ENCODE results near the gene MISP3.
"Not testable (repeated sequence)": the region's sequence is repeated elsewhere in the genome, so short reads cannot be mapped to it uniquely, and the experiment has no call there.

The MISP3 gene

GRCh38 chr19:14035706-14036105 lies 36.9 kb upstream of the MISP3 start:
- Histone ChIP-seq H3K9me3 (ENCODE audit: control insufficient read depth in 2 of 2, low read length in 2 of 2) (no peaks in the 10 kb centered on the region), H3K4me3 (ENCODE audit: low read length in 2 of 2) (no peak overlapping the region), H3K27me3 (ENCODE audit: control insufficient read depth in 2 of 2, insufficient read depth in 2 of 2, low read length in 2 of 2) (peaks cover 0 to 2% of the 10 kb centered on the region in 2 donors), H3K9ac (ENCODE audit: low read depth in 1 of 2, low read length in 2 of 2) (no peak overlapping the region), H3K27ac (ENCODE audit: low read depth in 2 of 2, low read length in 2 of 2) (no peak overlapping the region), H3K36me3 (ENCODE audit: control insufficient read depth in 2 of 2, insufficient read depth in 2 of 2, low read length in 2 of 2) (no peaks in the 10 kb centered on the region), H3K4me1 (ENCODE audit: control insufficient read depth in 2 of 2, insufficient read depth in 2 of 2, low read length in 2 of 2) (peaks cover 9 to 13% of the 10 kb centered on the region in 2 donors)

- Histone ChIP-seq H3K9me3 (ENCODE audit: control insufficient read depth in 2 of 2, low read length in 2 of 2) (no peaks in the 10 kb centered on the region), H3K9ac (ENCODE audit: low read depth in 1 of 2, low read length in 2 of 2) (no peak overlapping the region), H3K4me3 (ENCODE audit: low read length in 2 of 2) (no peak overlapping the region), H3K27ac (ENCODE audit: low read depth in 2 of 2, low read length in 2 of 2) (no peak overlapping the region), H3K4me1 (ENCODE audit: control insufficient read depth in 2 of 2, insufficient read depth in 2 of 2, low read length in 2 of 2) (peaks cover 0 to 3% of the 10 kb centered on the region in 2 donors), H3K36me3 (ENCODE audit: control insufficient read depth in 2 of 2, insufficient read depth in 2 of 2, low read length in 2 of 2) (no peaks in the 10 kb centered on the region), H3K27me3 (ENCODE audit: control insufficient read depth in 2 of 2, insufficient read depth in 2 of 2, low read length in 2 of 2) (no peaks in the 10 kb centered on the region)
These were observed 33.4 kb upstream of the MISP3 start for GRCh38 chr19:14039181-14039580.

GRCh38 chr19:14042659-14043608 lies 29.7 kb upstream of the MISP3 start:
- not testable (repeated sequence) for H3K9me3 ChIP-seq (ENCODE audit: control insufficient read depth in 2 of 2, low read length in 2 of 2); H3K27me3 ChIP-seq (ENCODE audit: control insufficient read depth in 2 of 2, insufficient read depth in 2 of 2, low read length in 2 of 2); H3K9ac ChIP-seq (ENCODE audit: low read depth in 1 of 2, low read length in 2 of 2); H3K36me3 ChIP-seq (ENCODE audit: control insufficient read depth in 2 of 2, insufficient read depth in 2 of 2, low read length in 2 of 2); H3K4me1 ChIP-seq (ENCODE audit: control insufficient read depth in 2 of 2, insufficient read depth in 2 of 2, low read length in 2 of 2); H3K4me3 ChIP-seq (ENCODE audit: low read length in 2 of 2)
- H3K27ac ChIP-seq (ENCODE audit: low read depth in 2 of 2, low read length in 2 of 2) = peak overlapping the region; percentile 9 to 32

GRCh38 chr19:14047866-14048265 lies 24.7 kb upstream of the MISP3 start:
- H3K9me3 ChIP-seq (ENCODE audit: control insufficient read depth in 2 of 2, low read length in 2 of 2); H3K27me3 ChIP-seq (ENCODE audit: control insufficient read depth in 2 of 2, insufficient read depth in 2 of 2, low read length in 2 of 2); H3K36me3 ChIP-seq (ENCODE audit: control insufficient read depth in 2 of 2, insufficient read depth in 2 of 2, low read length in 2 of 2); H3K9ac ChIP-seq (ENCODE audit: low read depth in 1 of 2, low read length in 2 of 2); H3K4me3 ChIP-seq (ENCODE audit: low read length in 2 of 2); H3K27ac ChIP-seq (ENCODE audit: low read depth in 2 of 2, low read length in 2 of 2); H3K4me1 ChIP-seq (ENCODE audit: control insufficient read depth in 2 of 2, insufficient read depth in 2 of 2, low read length in 2 of 2): not testable (repeated sequence)

GRCh38 chr19:14048443-14049153 lies 24.0 kb upstream of the MISP3 start:
- Histone ChIP-seq H3K9ac (ENCODE audit: low read depth in 1 of 2, low read length in 2 of 2) (no peak overlapping the region), H3K4me3 (ENCODE audit: low read length in 2 of 2) (no peak overlapping the region), H3K36me3 (ENCODE audit: control insufficient read depth in 2 of 2, insufficient read depth in 2 of 2, low read length in 2 of 2) (peaks cover 0 to 2% of the 10 kb centered on the region in 2 donors), H3K9me3 (ENCODE audit: control insufficient read depth in 2 of 2, low read length in 2 of 2) (no peaks in the 10 kb centered on the region), H3K27ac (ENCODE audit: low read depth in 2 of 2, low read length in 2 of 2) (no peak overlapping the region), H3K27me3 (ENCODE audit: control insufficient read depth in 2 of 2, insufficient read depth in 2 of 2, low read length in 2 of 2) (no peaks in the 10 kb centered on the region), H3K4me1 (ENCODE audit: control insufficient read depth in 2 of 2, insufficient read depth in 2 of 2, low read length in 2 of 2) (no peaks in the 10 kb centered on the region)

GRCh38 chr19:14050512-14050911 lies 22.1 kb upstream of the MISP3 start:
- no peak overlapping the region for H3K4me3 ChIP-seq (ENCODE audit: low read length in 2 of 2)
- H3K4me1 ChIP-seq (ENCODE audit: control insufficient read depth in 2 of 2, insufficient read depth in 2 of 2, low read length in 2 of 2) = no peaks in the 10 kb centered on the region
- no peak overlapping the region for H3K9ac ChIP-seq (ENCODE audit: low read depth in 1 of 2, low read length in 2 of 2)
- no peak overlapping the region for H3K27ac ChIP-seq (ENCODE audit: low read depth in 2 of 2, low read length in 2 of 2)
- no peaks in the 10 kb centered on the region for H3K27me3 ChIP-seq (ENCODE audit: control insufficient read depth in 2 of 2, insufficient read depth in 2 of 2, low read length in 2 of 2)
- H3K36me3 ChIP-seq (ENCODE audit: control insufficient read depth in 2 of 2, insufficient read depth in 2 of 2, low read length in 2 of 2) = peaks cover 0 to 2% of the 10 kb centered on the region in 2 donors
- H3K9me3 ChIP-seq (ENCODE audit: control insufficient read depth in 2 of 2, low read length in 2 of 2) = no peaks in the 10 kb centered on the region

GRCh38 chr19:14050961-14051360 lies 21.6 kb upstream of the MISP3 start:
- H3K36me3 ChIP-seq (ENCODE audit: control insufficient read depth in 2 of 2, insufficient read depth in 2 of 2, low read length in 2 of 2); H3K27ac ChIP-seq (ENCODE audit: low read depth in 2 of 2, low read length in 2 of 2); H3K4me1 ChIP-seq (ENCODE audit: control insufficient read depth in 2 of 2, insufficient read depth in 2 of 2, low read length in 2 of 2): not testable (repeated sequence)

GRCh38 chr19:14051980-14052379 lies 20.6 kb upstream of the MISP3 start:
- Histone ChIP-seq H3K9me3 (ENCODE audit: control insufficient read depth in 2 of 2, low read length in 2 of 2) (no peaks in the 10 kb centered on the region), H3K27ac (ENCODE audit: low read depth in 2 of 2, low read length in 2 of 2) (no peak overlapping the region), H3K27me3 (ENCODE audit: control insufficient read depth in 2 of 2, insufficient read depth in 2 of 2, low read length in 2 of 2) (no peaks in the 10 kb centered on the region), H3K4me1 (ENCODE audit: control insufficient read depth in 2 of 2, insufficient read depth in 2 of 2, low read length in 2 of 2) (no peaks in the 10 kb centered on the region), H3K36me3 (ENCODE audit: control insufficient read depth in 2 of 2, insufficient read depth in 2 of 2, low read length in 2 of 2) (peaks cover 0 to 2% of the 10 kb centered on the region in 2 donors), H3K4me3 (ENCODE audit: low read length in 2 of 2) (no peak overlapping the region), H3K9ac (ENCODE audit: low read depth in 1 of 2, low read length in 2 of 2) (no peak overlapping the region)

More at GRCh38 chr19:14050961-14051360, 21.6 kb upstream of the MISP3 start:
- H3K9ac ChIP-seq (ENCODE audit: low read depth in 1 of 2, low read length in 2 of 2); H3K9me3 ChIP-seq (ENCODE audit: control insufficient read depth in 2 of 2, low read length in 2 of 2); H3K4me3 ChIP-seq (ENCODE audit: low read length in 2 of 2); H3K27me3 ChIP-seq (ENCODE audit: control insufficient read depth in 2 of 2, insufficient read depth in 2 of 2, low read length in 2 of 2): not testable (repeated sequence)

- Histone ChIP-seq H3K9ac (ENCODE audit: low read depth in 1 of 2, low read length in 2 of 2) (no peak overlapping the region), H3K4me3 (ENCODE audit: low read length in 2 of 2) (no peak overlapping the region), H3K36me3 (ENCODE audit: control insufficient read depth in 2 of 2, insufficient read depth in 2 of 2, low read length in 2 of 2) (peaks cover 0 to 2% of the 10 kb centered on the region in 2 donors), H3K27ac (ENCODE audit: low read depth in 2 of 2, low read length in 2 of 2) (no peak overlapping the region), H3K9me3 (ENCODE audit: control insufficient read depth in 2 of 2, low read length in 2 of 2) (no peaks in the 10 kb centered on the region), H3K27me3 (ENCODE audit: control insufficient read depth in 2 of 2, insufficient read depth in 2 of 2, low read length in 2 of 2) (no peaks in the 10 kb centered on the region), H3K4me1 (ENCODE audit: control insufficient read depth in 2 of 2, insufficient read depth in 2 of 2, low read length in 2 of 2) (no peaks in the 10 kb centered on the region)
These were observed 20.1 kb upstream of the MISP3 start for GRCh38 chr19:14052470-14052869.

- Histone ChIP-seq H3K27ac (ENCODE audit: low read depth in 2 of 2, low read length in 2 of 2) (no peak overlapping the region), H3K9ac (ENCODE audit: low read depth in 1 of 2, low read length in 2 of 2) (no peak overlapping the region), H3K36me3 (ENCODE audit: control insufficient read depth in 2 of 2, insufficient read depth in 2 of 2, low read length in 2 of 2) (peaks cover 0 to 2% of the 10 kb centered on the region in 2 donors), H3K27me3 (ENCODE audit: control insufficient read depth in 2 of 2, insufficient read depth in 2 of 2, low read length in 2 of 2) (no peaks in the 10 kb centered on the region), H3K9me3 (ENCODE audit: control insufficient read depth in 2 of 2, low read length in 2 of 2) (no peaks in the 10 kb centered on the region), H3K4me3 (ENCODE audit: low read length in 2 of 2) (no peak overlapping the region), H3K4me1 (ENCODE audit: control insufficient read depth in 2 of 2, insufficient read depth in 2 of 2, low read length in 2 of 2) (peaks cover 0 to 3% of the 10 kb centered on the region in 2 donors)
These were observed 19.6 kb upstream of the MISP3 start for GRCh38 chr19:14053032-14053431.

Measured in mucosa of rectum (tissue), 2 donors.